PC-3 (cell line): ENCODE results near the gene LAMB4.

Experiments used
- EZH2 ChIP-seq: fragments of 300-600 bp; sonication (generic); IDR thresholded peaks from one replicate; pipeline ENCODE4 v1.6.1; 2017; ENCODE audit warnings: antibody characterized with exemption, mild to moderate bottlenecking, low read length; ENCODE audit not compliant: unreplicated experiment
- EZH2phosphoT487 ChIP-seq: fragments of 300-600 bp; sonication (generic); IDR thresholded peaks from 2 replicates; pipeline ENCODE4 v1.6.1; 2018; ENCODE audit warnings: mild to moderate bottlenecking, antibody characterized with exemption, low read length, borderline replicate concordance
- TF ChIP-seq, protein P1 (sequence below): fragments of 300-600 bp; sonication (generic); conservative IDR thresholded peaks from 2 replicates; pipeline ENCODE4 v1.5.1; 2017; ENCODE audit warnings: antibody characterized with exemption, low read depth, mild to moderate bottlenecking, low read length

DNA sequence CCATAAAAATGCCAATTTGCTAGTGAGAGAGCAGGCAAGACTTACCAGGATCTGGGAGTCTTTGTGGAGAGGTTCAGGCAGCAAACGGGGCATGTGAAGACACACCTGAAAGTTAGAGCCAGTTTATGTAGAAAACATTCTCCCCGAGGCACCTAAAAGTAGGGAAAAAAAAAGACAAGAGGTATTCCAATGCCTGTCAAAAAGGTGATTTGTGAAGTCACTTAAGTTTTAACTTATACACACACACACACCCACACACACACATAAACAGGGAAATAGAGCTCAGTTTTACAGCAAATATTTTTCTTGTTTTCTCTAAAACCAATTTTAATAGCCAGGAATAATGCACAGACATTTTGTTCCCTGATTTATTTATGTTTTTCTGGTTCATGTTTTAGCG lies at the start of gene LAMB4:
- TF ChIP-seq, protein P1, sequence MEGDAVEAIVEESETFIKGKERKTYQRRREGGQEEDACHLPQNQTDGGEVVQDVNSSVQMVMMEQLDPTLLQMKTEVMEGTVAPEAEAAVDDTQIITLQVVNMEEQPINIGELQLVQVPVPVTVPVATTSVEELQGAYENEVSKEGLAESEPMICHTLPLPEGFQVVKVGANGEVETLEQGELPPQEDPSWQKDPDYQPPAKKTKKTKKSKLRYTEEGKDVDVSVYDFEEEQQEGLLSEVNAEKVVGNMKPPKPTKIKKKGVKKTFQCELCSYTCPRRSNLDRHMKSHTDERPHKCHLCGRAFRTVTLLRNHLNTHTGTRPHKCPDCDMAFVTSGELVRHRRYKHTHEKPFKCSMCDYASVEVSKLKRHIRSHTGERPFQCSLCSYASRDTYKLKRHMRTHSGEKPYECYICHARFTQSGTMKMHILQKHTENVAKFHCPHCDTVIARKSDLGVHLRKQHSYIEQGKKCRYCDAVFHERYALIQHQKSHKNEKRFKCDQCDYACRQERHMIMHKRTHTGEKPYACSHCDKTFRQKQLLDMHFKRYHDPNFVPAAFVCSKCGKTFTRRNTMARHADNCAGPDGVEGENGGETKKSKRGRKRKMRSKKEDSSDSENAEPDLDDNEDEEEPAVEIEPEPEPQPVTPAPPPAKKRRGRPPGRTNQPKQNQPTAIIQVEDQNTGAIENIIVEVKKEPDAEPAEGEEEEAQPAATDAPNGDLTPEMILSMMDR: no peak
- TF ChIP-seq EZH2: no peak
- TF ChIP-seq EZH2phosphoT487: no peak
